ENCODE data around the gene HLCS.

The HLCS gene

GRCh38 chr21:36914244-36915013 is 52.0 kb downstream of the HLCS start:
- no peak for DNase-seq

GRCh38 chr21:36913247-36914169 is 53.0 kb downstream of the HLCS start:
- no peak for DNase-seq

GRCh38 chr21:36910581-36911307 is 55.7 kb downstream of the HLCS start:
- DNase-seq: no peak

- no peak for DNase-seq
Measured at GRCh38 chr21:36909901-36910561, 56.4 kb downstream of the HLCS start.

GRCh38 chr21:36909423-36909822 is 57.0 kb downstream of the HLCS start:
- DNase-seq: no peak

GRCh38 chr21:36908260-36908908 is 58.1 kb downstream of the HLCS start:
- DNase-seq: no peak

GRCh38 chr21:36904093-36904666 is 62.3 kb downstream of the HLCS start:
- no peak for DNase-seq

GRCh38 chr21:36902793-36903192 is 63.7 kb downstream of the HLCS start:
- DNase-seq: no peak

- no peak for DNase-seq
Measured at GRCh38 chr21:36902331-36902730, 64.1 kb downstream of the HLCS start.

- DNase-seq: no peak
Measured at GRCh38 chr21:36901575-36901974, 64.9 kb downstream of the HLCS start.

- DNase-seq: no peak
Measured at GRCh38 chr21:36893581-36893980, 72.9 kb downstream of the HLCS start.

GRCh38 chr21:36892201-36892600 is 74.3 kb downstream of the HLCS start:
- no peak for DNase-seq

- DNase-seq: no peak
Measured at GRCh38 chr21:36891692-36892091, 74.8 kb downstream of the HLCS start.

- DNase-seq: no peak
Measured at GRCh38 chr21:36891121-36891520, 75.3 kb downstream of the HLCS start.

- no peak for DNase-seq
Measured at GRCh38 chr21:36890086-36890485, 76.4 kb downstream of the HLCS start.

- DNase-seq: no peak
Measured at GRCh38 chr21:36889401-36889800, 77.1 kb downstream of the HLCS start.

GRCh38 chr21:36888466-36888865 is 78.0 kb downstream of the HLCS start:
- no peak for DNase-seq

- DNase-seq: peak; percentile 56
Measured at GRCh38 chr21:36887963-36888362, 78.5 kb downstream of the HLCS start.

- DNase-seq: no peak
Measured at GRCh38 chr21:36883532-36884486, 82.7 kb downstream of the HLCS start.

GRCh38 chr21:36882776-36883175 is 83.7 kb downstream of the HLCS start:
- DNase-seq: no peak

- DNase-seq: no peak
Measured at GRCh38 chr21:36881228-36881627, 85.2 kb downstream of the HLCS start.

Measured in COR-L47 (cell line).